Muscle of back (tissue), 10 donors: Measurements from ENCODE around the gene ASS1. TPM values are rescaled to one million over a fixed set of nuclear protein-coding genes. Genes with fewer than 3 reads are reported as not detected.

ENCODE experiments used
- polyA plus RNA-seq, 10 donors: library from polyadenylated mRNA; unstranded; fragments of 120-200 nt; gene quantifications; one replicate each; pipeline ENCODE4 v1.2.1, GENCODE V29; 2013; ENCODE audit not compliant: insufficient read length in 10 of 10

Gene ASS1
- polyA plus RNA-seq, 10 donors, result 44.9 to 88.4 (median 58.4) TPM

Other genes starting within 250 kb of the ASS1 start
- 10 to 100 TPM in 6 of 10 donors, 1 to 10 TPM in 4; 4.8 to 21.1 (median 10.9) TPM for gene HMCN2, start 179.2 kb upstream of the ASS1 start, polyA plus RNA-seq
- gene FUBP3, start 134.6 kb downstream of the ASS1 start, polyA plus RNA-seq, result 10 to 100 TPM; 33.5 to 51.2 (median 43.2) TPM
- not detected for gene PRDM12, start 219.6 kb downstream of the ASS1 start, polyA plus RNA-seq
- 10 to 100 TPM; 19.7 to 31.6 (median 25.1) TPM for gene EXOSC2, start 248.8 kb downstream of the ASS1 start, polyA plus RNA-seq